IPS DF 6.9 (cell line): ENCODE measurements around the gene RNF208.
A peak's percentile ranks its signal among the peaks of the same experiment; 100 is the strongest.
"Not testable (repeated sequence)": the region's sequence is repeated elsewhere in the genome, so short reads cannot be mapped to it uniquely, and the experiment has no call there.

Source experiments
- DNase-seq: peaks from one replicate; pipeline ENCODE4 v3.0.0-alpha.2; 2013; ENCODE audit warnings: low read depth, low spot score
- H3K27ac ChIP-seq: one replicate; pipeline ENCODE4 v1.5.1; 2013; ENCODE audit warnings: low read length, control low read depth
- H3K27me3 ChIP-seq: 2 replicates; pipeline ENCODE4 v1.6.1; 2013; ENCODE audit warnings: mild to moderate bottlenecking, low read length; ENCODE audit not compliant: control insufficient read depth, insufficient read depth
- H3K36me3 ChIP-seq: 2 replicates; pipeline ENCODE4 v1.6.1; 2013; ENCODE audit warnings: low read length; ENCODE audit not compliant: control insufficient read depth, insufficient read depth
- H3K4me1 ChIP-seq: 2 replicates; pipeline ENCODE4 v1.6.1; 2013; ENCODE audit warnings: low read length; ENCODE audit not compliant: control insufficient read depth, insufficient read depth
- H3K4me3 ChIP-seq: 2 replicates; pipeline ENCODE4 v1.5.1; 2013; ENCODE audit warnings: mild to moderate bottlenecking, low read length
- H3K9me3 ChIP-seq: 2 replicates; pipeline ENCODE4 v1.6.1; 2013; ENCODE audit warnings: low read length, inconsistent platforms; ENCODE audit not compliant: control insufficient read depth, insufficient read depth
- WGBS: extraction: QIAGEN DNeasy Blood & Tissue Kit; methylation state at CpG from one replicate; pipeline ENCODE4 v1.1.7; 2013; ENCODE audit warnings: mixed read lengths, missing lambda C conversion rate; ENCODE audit not compliant: insufficient read length, insufficient coverage; 5-methylcytosine and 5-hydroxymethylcytosine counted together

Gene RNF208

GRCh38 chr9:137243626-137244485, 21.8 kb upstream of the RNF208 start:
- Histone ChIP-seq H3K36me3 (peaks cover 15% of the 10 kb centered on the region), H3K27me3 (no peaks in the 10 kb centered on the region), H3K27ac (no peak overlapping the region), H3K4me3 (no peak overlapping the region), H3K4me1 (peaks cover 3% of the 10 kb centered on the region; the same call in 1 of the 2 replicates), H3K9me3 (no peaks in the 10 kb centered on the region)
- DNase-seq = no peak
- no CpG with 5 or more reads among the region's 15 CpGs for WGBS

GRCh38 chr9:137243266-137243625, 21.2 kb upstream of the RNF208 start:
- not testable (repeated sequence) for DNase-seq, H3K4me3 ChIP-seq, H3K27me3 ChIP-seq, H3K27ac ChIP-seq, H3K4me1 ChIP-seq, H3K9me3 ChIP-seq
- no CpG with 5 or more reads among the region's 18 CpGs for WGBS
- peaks cover 15% of the 10 kb centered on the region for H3K36me3 ChIP-seq

GRCh38 chr9:137242269-137243203, 20.5 kb upstream of the RNF208 start:
- WGBS = no CpG with 5 or more reads among the region's 36 CpGs
- no peak overlapping the region for H3K27ac ChIP-seq
- peaks cover 15% of the 10 kb centered on the region for H3K36me3 ChIP-seq
- no peaks in the 10 kb centered on the region for H3K27me3 ChIP-seq
- H3K9me3 ChIP-seq = no peaks in the 10 kb centered on the region
- peaks cover 3% of the 10 kb centered on the region; the same call in 1 of the 2 replicates for H3K4me1 ChIP-seq
- H3K4me3 ChIP-seq = peak overlapping the region; percentile 70; the same call in 1 of the 2 replicates
- DNase-seq = no peak

GRCh38 chr9:137241490-137242268, 19.6 kb upstream of the RNF208 start:
- Histone ChIP-seq H3K36me3 (peaks cover 15% of the 10 kb centered on the region), H3K4me1 (peaks cover 6% of the 10 kb centered on the region; the same call in 1 of the 2 replicates), H3K9me3 (no peaks in the 10 kb centered on the region), H3K27ac (no peak overlapping the region), H3K4me3 (peak overlapping the region; percentile 70), H3K27me3 (no peaks in the 10 kb centered on the region)
- WGBS = no CpG with 5 or more reads among the region's 83 CpGs
- no peak for DNase-seq

- Histone ChIP-seq H3K4me3 (peak within 1 kb of the TSS; percentile 81), H3K27me3 (no peaks in the 10 kb centered on the region), H3K27ac (no peak within 1 kb of the TSS), H3K36me3 (peaks cover 15% of the 10 kb centered on the region), H3K9me3 (no peaks in the 10 kb centered on the region), H3K4me1 (peaks cover 8% of the 10 kb centered on the region)
- peak; percentile 99 for DNase-seq
- no CpG with 5 or more reads among the region's 67 CpGs for WGBS
Measured at GRCh38 chr9:137240841-137241489, 18.9 kb upstream of the RNF208 start, which contains the start of gene TUBB4B. TUBB4B (plus strand) TSS chr9:137241287; CDS start chr9:137241361, 74 bp downstream.

GRCh38 chr9:137240318-137240840, 18.3 kb upstream of the RNF208 start:
- H3K36me3 ChIP-seq = peaks cover 15% of the 10 kb centered on the region
- no CpG with 5 or more reads among the region's 58 CpGs for WGBS
- H3K4me3 ChIP-seq = peak overlapping the region; percentile 81
- H3K9me3 ChIP-seq = no peaks in the 10 kb centered on the region
- H3K27me3 ChIP-seq = no peaks in the 10 kb centered on the region
- DNase-seq = no peak
- peaks cover 10% of the 10 kb centered on the region for H3K4me1 ChIP-seq
- H3K27ac ChIP-seq = no peak overlapping the region

GRCh38 chr9:137239541-137240200, 17.6 kb upstream of the RNF208 start:
- WGBS = no CpG with 5 or more reads among the region's 27 CpGs
- H3K27me3 ChIP-seq, H3K4me1 ChIP-seq, H3K9me3 ChIP-seq, H3K27ac ChIP-seq, DNase-seq: not testable (repeated sequence)
- Histone ChIP-seq H3K36me3 (peaks cover 15% of the 10 kb centered on the region), H3K4me3 (peak overlapping the region; percentile 81; the same call in 1 of the 2 replicates)

GRCh38 chr9:137237759-137238726, 16.0 kb upstream of the RNF208 start:
- no CpG with 5 or more reads among the region's 13 CpGs for WGBS
- Histone ChIP-seq H3K9me3 (no peaks in the 10 kb centered on the region), H3K4me3 (no peak overlapping the region), H3K27me3 (no peaks in the 10 kb centered on the region), H3K4me1 (peaks cover 7% of the 10 kb centered on the region), H3K27ac (no peak overlapping the region), H3K36me3 (peaks cover 7% of the 10 kb centered on the region)
- no peak for DNase-seq
